ENCODE data around the gene COL24A1. TPM values are rescaled to one million over a fixed set of nuclear protein-coding genes. Genes with fewer than 3 reads are reported as not detected.

COL24A1 gene
- total and polyA plus RNA-seq, 3 donors from 2014 or later: 0.75 to 2.4 (median 1.8) TPM

- Histone ChIP-seq H3K36me3 (ENCODE audit: low read depth, missing control alignments) (no peaks in the 10 kb centered on the region), H3K27ac (no peak overlapping the region), H3K27me3 (no peaks in the 10 kb centered on the region), H3K9me3 (no peaks in the 10 kb centered on the region), H3K4me3 (no peak overlapping the region), H3K4me1 (no peaks in the 10 kb centered on the region)
- 100% methylated on average over 1 of the region's 1 CpG for WGBS, 2 donors
- intact Hi-C loops (cut with DNase I; ENCODE audit: low total_unique reads): no loop called here
- TF ChIP-seq POLR2A (IDR thresholded peaks at IDR 0.05) (no peak), CTCF (IDR thresholded peaks at IDR 0.05) (no peak)
- DNase-seq: no peak
Measured at GRCh38 chr1:86015375-86015774, 141.2 kb downstream of the COL24A1 start.

GRCh38 chr1:86000601-86001000 lies 156.0 kb downstream of the COL24A1 start:
- no peaks in the 10 kb centered on the region for H3K36me3 ChIP-seq (ENCODE audit: low read depth, missing control alignments)
- TF ChIP-seq CTCF (IDR thresholded peaks at IDR 0.05) (no peak), POLR2A (IDR thresholded peaks at IDR 0.05) (no peak)
- no peak for DNase-seq
- intact Hi-C loops (cut with DNase I; ENCODE audit: low total_unique reads): no loop called here
- H3K9me3 ChIP-seq: no peaks in the 10 kb centered on the region
- H3K27ac ChIP-seq: no peak overlapping the region
- H3K4me1 ChIP-seq: no peaks in the 10 kb centered on the region
- no peaks in the 10 kb centered on the region for H3K27me3 ChIP-seq
- WGBS, 2 donors: 48 to 85% methylated on average over 1 of the region's 1 CpG
- no peak overlapping the region for H3K4me3 ChIP-seq

DNA sequence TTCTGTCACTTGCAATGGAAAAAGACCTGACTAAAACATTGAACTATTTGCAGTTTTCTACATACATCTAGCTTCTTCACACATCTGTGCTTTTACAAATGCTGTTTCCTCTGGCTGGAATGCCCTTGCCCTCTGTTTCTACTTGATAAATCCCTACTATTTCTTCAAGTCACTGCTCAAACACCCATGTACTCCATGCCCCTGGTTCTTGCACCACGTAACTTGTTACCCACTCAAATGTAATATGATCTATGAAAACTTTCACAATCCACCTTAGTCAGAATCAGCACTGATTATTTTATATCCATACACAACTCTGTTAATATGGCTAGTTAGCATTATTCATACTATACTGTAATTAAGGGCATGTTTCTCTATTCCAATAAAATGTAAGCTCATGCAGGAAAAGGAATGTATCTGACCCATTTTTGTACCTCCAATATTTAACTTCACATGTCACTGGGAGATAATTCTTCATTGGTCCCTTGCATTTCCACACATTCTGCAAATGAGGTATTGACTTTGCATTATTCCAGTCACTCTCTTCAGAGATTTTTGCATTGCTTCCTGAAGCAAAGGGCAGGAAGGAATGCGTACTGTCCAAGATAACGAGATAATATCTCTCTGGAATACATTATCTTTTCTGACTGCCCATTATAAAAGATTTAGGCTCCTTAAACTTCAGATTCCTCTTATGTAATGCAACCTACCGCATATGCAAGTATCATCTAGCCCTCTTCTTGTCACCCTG lies 158.3 kb downstream of the COL24A1 start:
- Histone ChIP-seq H3K4me1 (no peaks in the 10 kb centered on the region), H3K36me3 (ENCODE audit: low read depth, missing control alignments) (no peaks in the 10 kb centered on the region), H3K27me3 (no peaks in the 10 kb centered on the region), H3K9me3 (no peaks in the 10 kb centered on the region), H3K4me3 (no peak overlapping the region), H3K27ac (no peak overlapping the region)
- intact Hi-C loops (cut with DNase I; ENCODE audit: low total_unique reads): no loop called here
- WGBS, 2 donors: 79 to 86% methylated on average over 4 of the region's 4 CpGs
- no peak for DNase-seq
- TF ChIP-seq POLR2A (IDR thresholded peaks at IDR 0.05) (no peak), CTCF (IDR thresholded peaks at IDR 0.05) (no peak)

DNA sequence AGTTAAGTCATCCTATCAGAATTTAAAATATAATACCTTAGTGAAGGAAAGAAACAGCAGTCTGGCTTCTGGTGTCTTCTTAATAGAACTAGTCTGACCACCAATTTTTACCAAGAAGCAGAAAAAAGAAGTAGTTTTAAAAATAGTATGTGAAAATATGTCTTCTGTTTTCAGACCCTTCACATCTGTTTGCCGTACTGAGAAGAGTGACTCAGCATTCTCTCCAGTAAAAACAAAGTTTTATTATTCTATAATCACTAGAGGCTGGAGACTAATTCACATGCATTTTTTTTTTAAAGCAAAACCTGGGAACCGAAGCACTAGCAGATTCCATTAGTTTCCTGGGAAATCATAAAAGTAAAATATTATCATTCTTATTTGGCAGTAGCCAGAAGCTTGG lies 163.8 kb downstream of the COL24A1 start:
- Histone ChIP-seq H3K36me3 (ENCODE audit: low read depth, missing control alignments) (no peaks in the 10 kb centered on the region), H3K9me3 (no peaks in the 10 kb centered on the region), H3K4me3 (no peak overlapping the region), H3K27ac (no peak overlapping the region), H3K27me3 (no peaks in the 10 kb centered on the region), H3K4me1 (no peaks in the 10 kb centered on the region)
- intact Hi-C loops (cut with DNase I; ENCODE audit: low total_unique reads): no loop called here
- DNase-seq: no peak
- WGBS, 2 donors: 24 to 26% methylated on average over 2 of the region's 2 CpGs
- TF ChIP-seq CTCF (IDR thresholded peaks at IDR 0.05) (no peak), POLR2A (IDR thresholded peaks at IDR 0.05) (no peak)

DNA sequence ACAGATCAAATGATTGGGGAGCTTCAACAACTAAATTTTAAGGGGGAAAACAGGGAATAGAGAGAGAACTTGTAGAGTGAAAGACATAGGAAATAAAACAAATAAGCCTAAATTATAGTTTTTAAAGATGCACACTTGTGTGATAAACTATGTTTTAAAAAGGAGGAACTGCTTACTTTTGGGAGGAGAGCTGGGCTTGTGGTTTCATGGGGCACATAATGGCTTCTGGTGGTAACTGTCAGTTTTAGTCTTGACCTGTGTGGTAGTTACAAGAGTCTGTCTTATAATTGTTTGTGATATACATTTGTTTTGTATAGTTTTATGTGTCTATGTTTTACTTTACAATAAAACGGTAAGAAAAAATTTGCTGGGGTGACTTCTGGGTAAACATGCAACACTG lies 165.3 kb downstream of the COL24A1 start:
- no peaks in the 10 kb centered on the region for H3K36me3 ChIP-seq (ENCODE audit: low read depth, missing control alignments)
- no peaks in the 10 kb centered on the region for H3K9me3 ChIP-seq
- no peak overlapping the region for H3K27ac ChIP-seq
- no peak for DNase-seq
- intact Hi-C loops (cut with DNase I; ENCODE audit: low total_unique reads): no loop called here
- no peak overlapping the region for H3K4me3 ChIP-seq
- no peaks in the 10 kb centered on the region for H3K4me1 ChIP-seq
- no peaks in the 10 kb centered on the region for H3K27me3 ChIP-seq
- no peak for TF ChIP-seq POLR2A (IDR thresholded peaks at IDR 0.05)
- TF ChIP-seq CTCF (IDR thresholded peaks at IDR 0.05): no peak
- 77 to 81% methylated on average over 1 of the region's 1 CpG for WGBS, 2 donors
